HEK293 (cell line): Measurements from ENCODE around the gene TOR3A.

ENCODE experiments used
- CTCF ChIA-PET: fragments of 350-600 bp; formaldehyde crosslinking; extraction: SDS; loops from one replicate; lab custom pipeline; 2021; ENCODE audit warnings: antibody characterized with exemption; lab: Yijun Ruan, JAX
- POLR2A ChIA-PET: fragments of 300-600 bp; formaldehyde crosslinking; extraction: SDS; loops from one replicate; lab custom pipeline; 2020; ENCODE audit warnings: antibody characterized with exemption, inconsistent platforms; lab: Yijun Ruan, JAX
- H3K27ac ChIP-seq: fragments of 200-500 bp; sonication (Bioruptor generic); 2 replicates; pipeline ENCODE4 v1.5.1; 2014; ENCODE audit warnings: low read depth, low read length, control low read depth, inconsistent platforms; ENCODE audit errors: extremely low read depth
- H3K36me3 ChIP-seq, 2 experiments: fragments of 200-500 bp in 1 of 2; sonication (Bioruptor generic) in 1 of 2; 1 replicate in 1 of 2; 2 replicates in 1 of 2; pipeline ENCODE4 v1.5.1; 2014 to 2017; ENCODE audit warnings: inconsistent platforms in 2 of 2, low read length in 2 of 2; ENCODE audit not compliant: control insufficient read depth in 2 of 2, insufficient read depth in 1 of 2
- H3K4me1 ChIP-seq: fragments of 200-500 bp; sonication (Bioruptor generic); 2 replicates; pipeline ENCODE4 v1.5.1; 2014; ENCODE audit warnings: mild to moderate bottlenecking, low read length, inconsistent platforms; ENCODE audit not compliant: control insufficient read depth, insufficient read depth
- H3K4me3 ChIP-seq: 2 replicates; pipeline ENCODE4 v1.5.1; 2011; ENCODE audit warnings: low read depth, mild to moderate bottlenecking, control low read depth, low read length, moderate library complexity
- H3K9me3 ChIP-seq: fragments of 200-500 bp; sonication (Bioruptor generic); 2 replicates; pipeline ENCODE4 v1.5.1; 2014; ENCODE audit warnings: low read depth, low read length, inconsistent platforms; ENCODE audit not compliant: control insufficient read depth, insufficient read depth
- FEZF1 ChIP-seq: fragments of 450-650 bp; formaldehyde crosslinking; IDR thresholded peaks from 2 replicates; pipeline ENCODE4 v1.5.1; 2016; ENCODE audit warnings: missing biosample characterization, missing genetic modification characterization
- HOXD13 ChIP-seq: sonication (generic); formaldehyde crosslinking; IDR thresholded peaks from 2 replicates; pipeline ENCODE4 v1.8.0; 2022; ENCODE audit warnings: missing genetic modification reagents, borderline replicate concordance
- MZF1 ChIP-seq: fragments of 450-650 bp; formaldehyde crosslinking; IDR thresholded peaks from 2 replicates; pipeline ENCODE4 v1.5.1; 2017; ENCODE audit warnings: missing biosample characterization, missing genetic modification characterization, borderline replicate concordance
- PRDM1 ChIP-seq: fragments of 450-650 bp; formaldehyde crosslinking; IDR thresholded peaks from 2 replicates; pipeline ENCODE4; 2016; ENCODE audit warnings: missing biosample characterization, missing genetic modification characterization
- SP3 ChIP-seq: fragments of 450-650 bp; formaldehyde crosslinking; IDR thresholded peaks from 2 replicates; pipeline ENCODE4 v1.5.1; 2016; ENCODE audit warnings: missing biosample characterization, missing genetic modification characterization
- SP7 ChIP-seq: fragments of 450-650 bp; formaldehyde crosslinking; IDR thresholded peaks from 2 replicates; pipeline ENCODE4 v1.5.1; 2016; ENCODE audit warnings: missing biosample characterization, missing genetic modification characterization
- ZNF112 ChIP-seq: fragments of 450-650 bp; formaldehyde crosslinking; IDR thresholded peaks from 2 replicates; pipeline ENCODE4 v1.5.0; 2017; ENCODE audit warnings: missing biosample characterization, missing genetic modification characterization
- ZNF121 ChIP-seq: fragments of 450-650 bp; formaldehyde crosslinking; IDR thresholded peaks from 2 replicates; pipeline ENCODE4 v1.5.1; 2016; ENCODE audit warnings: missing biosample characterization, missing genetic modification characterization
- ZNF146 ChIP-seq: fragments of 450-650 bp; formaldehyde crosslinking; IDR thresholded peaks from 2 replicates; pipeline ENCODE4 v1.5.1; 2016; ENCODE audit warnings: missing biosample characterization, missing genetic modification characterization
- ZNF16 ChIP-seq: fragments of 450-650 bp; formaldehyde crosslinking; IDR thresholded peaks from 2 replicates; pipeline ENCODE4 v1.5.1; 2016; ENCODE audit warnings: low read depth, missing biosample characterization, missing genetic modification characterization
- ZNF223 ChIP-seq: fragments of 450-650 bp; formaldehyde crosslinking; IDR thresholded peaks from 2 replicates; pipeline ENCODE4 v1.5.1; 2016; ENCODE audit warnings: missing biosample characterization, missing genetic modification characterization
- ZNF239 ChIP-seq: fragments of 450-650 bp; formaldehyde crosslinking; IDR thresholded peaks from 2 replicates; pipeline ENCODE4 v1.5.1; 2016; ENCODE audit warnings: missing biosample characterization, missing genetic modification characterization
- ZNF426 ChIP-seq: fragments of 450-650 bp; formaldehyde crosslinking; IDR thresholded peaks from 2 replicates; pipeline ENCODE4 v1.5.1; 2017; ENCODE audit warnings: missing biosample characterization, missing genetic modification characterization, mild to moderate bottlenecking, inconsistent platforms, moderate library complexity
- ZNF48 ChIP-seq: fragments of 450-650 bp; formaldehyde crosslinking; IDR thresholded peaks from 2 replicates; pipeline ENCODE4 v1.5.1; 2016; ENCODE audit warnings: missing biosample characterization, missing genetic modification characterization
- ZNF501 ChIP-seq: fragments of 450-650 bp; formaldehyde crosslinking; IDR thresholded peaks from 2 replicates; pipeline ENCODE4 v1.5.1; 2016; ENCODE audit warnings: missing biosample characterization, missing genetic modification characterization
- ZNF521 ChIP-seq: fragments of 450-650 bp; formaldehyde crosslinking; IDR thresholded peaks from 2 replicates; pipeline ENCODE4 v1.5.1; 2017; ENCODE audit warnings: missing biosample characterization, mild to moderate bottlenecking, missing genetic modification characterization
- ZNF530 ChIP-seq: fragments of 450-650 bp; formaldehyde crosslinking; IDR thresholded peaks from 2 replicates; pipeline ENCODE4 v1.5.1; 2016; ENCODE audit warnings: low read depth, missing biosample characterization, missing genetic modification characterization
- ZNF555 ChIP-seq: fragments of 450-650 bp; formaldehyde crosslinking; conservative IDR thresholded peaks from 2 replicates; pipeline ENCODE4 v1.5.1; 2017; ENCODE audit warnings: missing biosample characterization, mild to moderate bottlenecking, missing genetic modification characterization, inconsistent platforms
- ZNF621 ChIP-seq: fragments of 450-650 bp; formaldehyde crosslinking; IDR thresholded peaks from 2 replicates; pipeline ENCODE4 v1.5.1; 2017; ENCODE audit warnings: missing biosample characterization, missing genetic modification characterization
- ZNF654 ChIP-seq: fragments of 450-650 bp; formaldehyde crosslinking; IDR thresholded peaks from 2 replicates; pipeline ENCODE4 v1.5.1; 2016; ENCODE audit warnings: low read depth, missing biosample characterization, missing genetic modification characterization
- ZNF658 ChIP-seq: fragments of 450-650 bp; formaldehyde crosslinking; IDR thresholded peaks from 2 replicates; pipeline ENCODE4; 2016; ENCODE audit warnings: missing biosample characterization, missing genetic modification characterization
- ZNF670 ChIP-seq: fragments of 450-650 bp; formaldehyde crosslinking; IDR thresholded peaks from 2 replicates; pipeline ENCODE4 v1.5.1; 2016; ENCODE audit warnings: missing biosample characterization, missing genetic modification characterization, low read depth
- ZNF776 ChIP-seq: fragments of 450-650 bp; formaldehyde crosslinking; IDR thresholded peaks from 2 replicates; pipeline ENCODE4 v1.5.0; 2017; ENCODE audit warnings: missing biosample characterization, missing genetic modification characterization, borderline replicate concordance
- ZSCAN23 ChIP-seq: fragments of 450-650 bp; formaldehyde crosslinking; IDR thresholded peaks from 2 replicates; pipeline ENCODE4 v1.5.1; 2016; ENCODE audit warnings: missing biosample characterization, missing genetic modification characterization
- TF ChIP-seq, protein P1 (sequence below): fragments of 450-650 bp; formaldehyde crosslinking; IDR thresholded peaks from 2 replicates; pipeline ENCODE4 v1.5.1; 2017; ENCODE audit warnings: missing biosample characterization, missing genetic modification characterization
- TF ChIP-seq, protein P2 (sequence below): fragments of 450-650 bp; formaldehyde crosslinking; IDR thresholded peaks from 2 replicates; pipeline ENCODE4 v1.5.1; 2016; ENCODE audit warnings: missing biosample characterization, missing genetic modification characterization

Gene TOR3A

DNA sequence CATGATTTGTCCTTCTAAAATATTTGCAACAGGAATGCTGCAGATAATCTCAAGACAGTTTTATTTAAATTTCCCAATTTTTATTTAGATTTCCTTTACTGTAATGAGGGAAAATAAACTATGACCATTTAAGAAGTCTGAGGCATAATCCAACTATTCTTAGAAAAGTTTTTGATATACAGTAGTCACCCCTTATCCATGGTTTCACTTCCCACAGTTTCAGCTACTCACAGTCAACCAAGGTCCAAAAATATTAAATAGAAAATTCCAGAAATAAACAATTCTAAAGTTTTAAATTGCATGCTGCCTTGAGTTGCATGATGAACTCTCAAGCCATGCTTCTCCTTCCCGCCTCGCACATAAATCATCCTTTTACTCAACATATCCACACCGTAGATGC is 33.3 kb downstream of the TOR3A start:
- Histone ChIP-seq H3K9me3 (no peaks in the 10 kb centered on the region), H3K4me3 (no peak overlapping the region), H3K4me1 (no peaks in the 10 kb centered on the region), H3K36me3 (peaks cover 17 to 43% of the 10 kb centered on the region in 2 experiments; a peak in 2 of 3 replicates), H3K27ac (no peak overlapping the region)
- ChIA-PET POLR2A (no interaction called here), CTCF (no interaction called here)
- TF ChIP-seq, protein P1, sequence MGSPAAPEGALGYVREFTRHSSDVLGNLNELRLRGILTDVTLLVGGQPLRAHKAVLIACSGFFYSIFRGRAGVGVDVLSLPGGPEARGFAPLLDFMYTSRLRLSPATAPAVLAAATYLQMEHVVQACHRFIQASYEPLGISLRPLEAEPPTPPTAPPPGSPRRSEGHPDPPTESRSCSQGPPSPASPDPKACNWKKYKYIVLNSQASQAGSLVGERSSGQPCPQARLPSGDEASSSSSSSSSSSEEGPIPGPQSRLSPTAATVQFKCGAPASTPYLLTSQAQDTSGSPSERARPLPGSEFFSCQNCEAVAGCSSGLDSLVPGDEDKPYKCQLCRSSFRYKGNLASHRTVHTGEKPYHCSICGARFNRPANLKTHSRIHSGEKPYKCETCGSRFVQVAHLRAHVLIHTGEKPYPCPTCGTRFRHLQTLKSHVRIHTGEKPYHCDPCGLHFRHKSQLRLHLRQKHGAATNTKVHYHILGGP (tag by site-specific recombination), result no peak
- no peak for TF ChIP-seq ZNF521
- no peak for TF ChIP-seq PRDM1 (tag by site-specific recombination)
- TF ChIP-seq SP7 (tag by site-specific recombination), result no peak
- no peak for TF ChIP-seq FEZF1 (tag by site-specific recombination)
- TF ChIP-seq ZNF426 (tag by site-specific recombination), result no peak
- TF ChIP-seq ZNF501, result no peak
- no peak for TF ChIP-seq ZNF121 (tag by site-specific recombination)
- TF ChIP-seq ZNF621 (tag by site-specific recombination), result no peak

DNA sequence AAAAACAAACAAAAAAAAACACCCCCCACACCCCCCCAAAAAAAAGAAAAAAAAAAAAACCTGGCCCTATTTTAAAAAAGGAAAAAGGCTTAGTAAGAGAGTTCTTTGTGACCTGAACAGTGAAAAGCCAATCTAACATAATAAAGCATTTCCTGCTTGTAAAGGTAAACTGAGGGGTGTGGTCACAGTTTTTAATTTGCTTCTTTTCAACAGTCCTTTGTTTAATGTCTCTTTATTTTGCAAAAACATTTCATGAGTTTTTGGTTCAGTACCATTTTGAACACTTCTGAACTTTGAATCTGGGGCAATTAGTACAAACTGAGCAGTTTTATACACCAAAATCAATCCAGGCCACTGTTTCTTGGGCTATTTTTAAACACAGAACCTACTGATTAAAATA is 37.6 kb downstream of the TOR3A start:
- Histone ChIP-seq H3K4me3 (no peak overlapping the region), H3K4me1 (no peaks in the 10 kb centered on the region), H3K9me3 (no peaks in the 10 kb centered on the region), H3K36me3 (peaks cover 10 to 33% of the 10 kb centered on the region in 2 experiments; a peak in 2 of 3 replicates), H3K27ac (no peak overlapping the region)
- CTCF ChIA-PET, result interaction anchor here (1.0 to 3.1 kb wide), 5 partner anchors 14 to 349 kb away, joined by 3 to 37 read pairs (median 5); partner anchors contain the start of gene SOAT1
- POLR2A ChIA-PET, result no interaction called here
- TF ChIP-seq, protein P2, sequence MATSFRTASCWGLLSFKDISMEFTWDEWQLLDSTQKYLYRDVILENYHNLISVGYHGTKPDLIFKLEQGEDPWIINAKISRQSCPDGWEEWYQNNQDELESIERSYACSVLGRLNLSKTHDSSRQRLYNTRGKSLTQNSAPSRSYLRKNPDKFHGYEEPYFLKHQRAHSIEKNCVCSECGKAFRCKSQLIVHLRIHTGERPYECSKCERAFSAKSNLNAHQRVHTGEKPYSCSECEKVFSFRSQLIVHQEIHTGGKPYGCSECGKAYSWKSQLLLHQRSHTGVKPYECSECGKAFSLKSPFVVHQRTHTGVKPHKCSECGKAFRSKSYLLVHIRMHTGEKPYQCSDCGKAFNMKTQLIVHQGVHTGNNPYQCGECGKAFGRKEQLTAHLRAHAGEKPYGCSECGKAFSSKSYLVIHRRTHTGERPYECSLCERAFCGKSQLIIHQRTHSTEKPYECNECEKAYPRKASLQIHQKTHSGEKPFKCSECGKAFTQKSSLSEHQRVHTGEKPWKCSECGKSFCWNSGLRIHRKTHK (tag by site-specific recombination), result no peak
- TF ChIP-seq ZNF654 (tag by site-specific recombination) (no peak), ZNF16 (tag by site-specific recombination) (no peak), HOXD13 (no peak), ZNF670 (tag by site-specific recombination) (no peak), ZNF112 (tag by site-specific recombination) (no peak), ZNF48 (tag by site-specific recombination) (no peak), ZNF239 (no peak), ZSCAN23 (no peak), ZNF223 (no peak), ZNF146 (tag by site-specific recombination) (no peak), ZNF555 (no peak), ZNF776 (tag by site-specific recombination) (no peak), MZF1 (tag by site-specific recombination) (no peak), ZNF658 (tag by site-specific recombination) (no peak), SP3 (no peak), ZNF530 (tag by site-specific recombination) (no peak)
- TF ChIP-seq, all 188 proteins: peak for 0
